Measurements from ENCODE around the gene ITGBL1.

- TF ChIP-seq CTCF (conservative IDR thresholded peaks at IDR 0.05; ENCODE audit: low read depth, low read length): no peak
- no peak for TF ChIP-seq EZH2phosphoT487 (IDR thresholded peaks at IDR 0.05; ENCODE audit: borderline replicate concordance, low read length)
These were observed 259.0 kb downstream of the ITGBL1 start for GRCh38 chr13:101711307-101712025.
